DND-41 (cell line): Measurements from ENCODE around the gene LRRC42.

Experiments
- ATAC-seq: fragments of 200-7000 bp; cut with Tn5 transposase; 3 replicates; pipeline ENCODE4 v1.9.1; 2021; ENCODE audit warnings: low read depth; ENCODE audit not compliant: insufficient read depth
- DNase-seq: peaks from one replicate; pipeline ENCODE4 v3.0.0-alpha.2; 2020
- H2AFZ ChIP-seq: 2 replicates; pipeline ENCODE4 v1.6.0; 2012; ENCODE audit warnings: low read depth, low read length
- H3K27ac ChIP-seq: 2 replicates; pipeline ENCODE4 v1.5.1; 2012; ENCODE audit warnings: low read length, inconsistent platforms
- H3K27me3 ChIP-seq: fragments of 200-600 bp; sonication (generic); 2 replicates; pipeline ENCODE4 v1.6.0; 2012; ENCODE audit warnings: low read length, mild to moderate bottlenecking, inconsistent platforms; ENCODE audit not compliant: insufficient read depth, poor library complexity
- H3K36me3 ChIP-seq: 2 replicates; pipeline ENCODE4 v1.5.1; 2012; ENCODE audit warnings: low read length, inconsistent platforms; ENCODE audit not compliant: insufficient read depth
- H3K4me1 ChIP-seq: 2 replicates; pipeline ENCODE4 v1.5.1; 2012; ENCODE audit warnings: mild to moderate bottlenecking, low read length; ENCODE audit not compliant: insufficient read depth
- H3K4me2 ChIP-seq: 2 replicates; pipeline ENCODE4 v1.6.0; 2012; ENCODE audit warnings: mild to moderate bottlenecking, moderate library complexity, low read length, inconsistent platforms; ENCODE audit not compliant: insufficient read depth
- H3K4me3 ChIP-seq, 2 experiments: fragments of 200-600 bp in 1 of 2; shearing (Covaris generic) in 1 of 2; 2 replicates each; pipeline ENCODE4 v1.5.1; 2012 to 2016; ENCODE audit warnings: inconsistent platforms in 2 of 2, low read length in 2 of 2, mild to moderate bottlenecking in 2 of 2, low read depth in 1 of 2, moderate library complexity in 1 of 2
- H3K79me2 ChIP-seq: 2 replicates; pipeline ENCODE4 v1.6.0; 2012; ENCODE audit warnings: low read length, inconsistent platforms; ENCODE audit not compliant: insufficient read depth
- H3K9ac ChIP-seq: 2 replicates; pipeline ENCODE4 v1.6.0; 2012; ENCODE audit warnings: low read depth, mild to moderate bottlenecking, inconsistent platforms, low read length, moderate library complexity
- H3K9me3 ChIP-seq: 2 replicates; pipeline ENCODE4 v1.5.1; 2012; ENCODE audit warnings: low read length, moderate library complexity, mild to moderate bottlenecking, inconsistent platforms; ENCODE audit not compliant: insufficient read depth, severe bottlenecking
- H4K20me1 ChIP-seq: 2 replicates; pipeline ENCODE4 v1.6.0; 2012; ENCODE audit warnings: low read length; ENCODE audit not compliant: insufficient read depth
- EZH2 ChIP-seq: IDR thresholded peaks from 3 replicates; pipeline ENCODE4 v1.6.1; 2012; ENCODE audit warnings: borderline replicate concordance, low read depth, mild to moderate bottlenecking, moderate library complexity, low read length, inconsistent platforms; ENCODE audit not compliant: severe bottlenecking
- TF ChIP-seq, protein P1 (sequence below): IDR thresholded peaks from 2 replicates; pipeline ENCODE4 v1.5.1; 2012; ENCODE audit warnings: borderline replicate concordance, low read length, moderate library complexity, mild to moderate bottlenecking; ENCODE audit not compliant: poor library complexity, severe bottlenecking; ENCODE audit errors: extremely low read depth

Gene LRRC42

GRCh38 chr1:53918343-53918742, 27.8 kb upstream of the LRRC42 start:
- Histone ChIP-seq H3K4me1 (peaks cover 4% of the 10 kb centered on the region; the same call in 1 of the 2 replicates), H3K27me3 (no peaks in the 10 kb centered on the region), H2AFZ (no peak overlapping the region), H3K36me3 (peaks cover 50% of the 10 kb centered on the region), H3K9me3 (no peaks in the 10 kb centered on the region), H3K27ac (no peak overlapping the region), H3K79me2 (no peaks in the 10 kb centered on the region), H3K4me2 (no peak overlapping the region), H3K9ac (no peak overlapping the region), H3K4me3 (no peak overlapping the region), H4K20me1 (no peaks in the 10 kb centered on the region)
- ATAC-seq: no peak
- no peak for DNase-seq
- TF ChIP-seq EZH2: no peak
- TF ChIP-seq, protein P1, sequence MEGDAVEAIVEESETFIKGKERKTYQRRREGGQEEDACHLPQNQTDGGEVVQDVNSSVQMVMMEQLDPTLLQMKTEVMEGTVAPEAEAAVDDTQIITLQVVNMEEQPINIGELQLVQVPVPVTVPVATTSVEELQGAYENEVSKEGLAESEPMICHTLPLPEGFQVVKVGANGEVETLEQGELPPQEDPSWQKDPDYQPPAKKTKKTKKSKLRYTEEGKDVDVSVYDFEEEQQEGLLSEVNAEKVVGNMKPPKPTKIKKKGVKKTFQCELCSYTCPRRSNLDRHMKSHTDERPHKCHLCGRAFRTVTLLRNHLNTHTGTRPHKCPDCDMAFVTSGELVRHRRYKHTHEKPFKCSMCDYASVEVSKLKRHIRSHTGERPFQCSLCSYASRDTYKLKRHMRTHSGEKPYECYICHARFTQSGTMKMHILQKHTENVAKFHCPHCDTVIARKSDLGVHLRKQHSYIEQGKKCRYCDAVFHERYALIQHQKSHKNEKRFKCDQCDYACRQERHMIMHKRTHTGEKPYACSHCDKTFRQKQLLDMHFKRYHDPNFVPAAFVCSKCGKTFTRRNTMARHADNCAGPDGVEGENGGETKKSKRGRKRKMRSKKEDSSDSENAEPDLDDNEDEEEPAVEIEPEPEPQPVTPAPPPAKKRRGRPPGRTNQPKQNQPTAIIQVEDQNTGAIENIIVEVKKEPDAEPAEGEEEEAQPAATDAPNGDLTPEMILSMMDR: no peak

DNA sequence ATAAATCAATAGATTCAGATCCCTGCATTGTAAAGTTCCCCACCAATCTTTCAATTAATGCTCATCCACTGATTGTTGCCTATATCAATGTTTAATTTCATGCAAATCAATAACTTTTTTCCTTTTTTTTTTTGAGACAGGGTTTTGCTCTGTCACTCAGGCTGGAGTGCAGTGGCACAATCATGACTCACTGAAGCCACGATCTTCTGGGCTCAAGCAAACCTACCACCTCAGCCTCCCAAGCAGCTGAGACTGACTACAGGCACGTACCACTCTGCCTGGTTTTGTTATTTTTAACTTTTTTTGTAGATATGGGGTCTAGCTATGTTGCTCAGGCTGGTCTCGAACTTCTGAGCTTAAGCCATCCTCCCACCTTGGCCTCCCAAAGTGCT, 26.5 kb upstream of the LRRC42 start:
- Histone ChIP-seq H3K79me2 (no peaks in the 10 kb centered on the region), H3K9ac (no peak overlapping the region), H3K27me3 (no peaks in the 10 kb centered on the region), H2AFZ (no peak overlapping the region), H3K4me2 (no peak overlapping the region), H3K36me3 (peaks cover 47% of the 10 kb centered on the region), H3K27ac (0 out of 2 replicates have a peak overlapping the region, but pooled peaks have one; percentile 9), H3K9me3 (no peaks in the 10 kb centered on the region), H4K20me1 (no peaks in the 10 kb centered on the region), H3K4me3 (no peak overlapping the region), H3K4me1 (peaks cover 4% of the 10 kb centered on the region; the same call in 1 of the 2 replicates)
- TF ChIP-seq EZH2: no peak
- TF ChIP-seq, protein P1: no peak
- DNase-seq: peak; percentile 20
- ATAC-seq: peak; percentile 76

- Histone ChIP-seq H2AFZ (no peak overlapping the region), H3K36me3 (peaks cover 65% of the 10 kb centered on the region), H3K4me1 (no peaks in the 10 kb centered on the region), H3K4me3 (no peak overlapping the region), H3K9me3 (no peaks in the 10 kb centered on the region), H4K20me1 (no peaks in the 10 kb centered on the region), H3K9ac (no peak overlapping the region), H3K27me3 (no peaks in the 10 kb centered on the region), H3K4me2 (no peak overlapping the region), H3K27ac (no peak overlapping the region), H3K79me2 (0 out of 2 replicates have a peak, but pooled peaks cover under 1% of the 10 kb centered on the region)
- TF ChIP-seq, protein P1: no peak
- TF ChIP-seq EZH2: no peak
- DNase-seq: no peak
- ATAC-seq: no peak
Observed at GRCh38 chr1:53927376-53927881, 18.7 kb upstream of the LRRC42 start.
